Stimulated activated CD4-positive, alpha-beta T cell treated with anti-CD3 and anti-CD28 coated beads, Interleukin-15, amount 100 ng/mL, for 1 hour (primary cell): Measurements from ENCODE around the gene KIT.
A peak's percentile ranks its signal among the peaks of the same experiment; 100 is the strongest.
"Not testable (repeated sequence)": the region's sequence is repeated elsewhere in the genome, so short reads cannot be mapped to it uniquely, and the experiment has no call there.

Source experiments
- DNase-seq, 2 donors: peaks; one replicate each; pipeline ENCODE4 v3.0.0-alpha.2; 2020; ENCODE audit warnings: low read depth in 1 of 2, low spot score in 1 of 2

Gene KIT

DNA sequence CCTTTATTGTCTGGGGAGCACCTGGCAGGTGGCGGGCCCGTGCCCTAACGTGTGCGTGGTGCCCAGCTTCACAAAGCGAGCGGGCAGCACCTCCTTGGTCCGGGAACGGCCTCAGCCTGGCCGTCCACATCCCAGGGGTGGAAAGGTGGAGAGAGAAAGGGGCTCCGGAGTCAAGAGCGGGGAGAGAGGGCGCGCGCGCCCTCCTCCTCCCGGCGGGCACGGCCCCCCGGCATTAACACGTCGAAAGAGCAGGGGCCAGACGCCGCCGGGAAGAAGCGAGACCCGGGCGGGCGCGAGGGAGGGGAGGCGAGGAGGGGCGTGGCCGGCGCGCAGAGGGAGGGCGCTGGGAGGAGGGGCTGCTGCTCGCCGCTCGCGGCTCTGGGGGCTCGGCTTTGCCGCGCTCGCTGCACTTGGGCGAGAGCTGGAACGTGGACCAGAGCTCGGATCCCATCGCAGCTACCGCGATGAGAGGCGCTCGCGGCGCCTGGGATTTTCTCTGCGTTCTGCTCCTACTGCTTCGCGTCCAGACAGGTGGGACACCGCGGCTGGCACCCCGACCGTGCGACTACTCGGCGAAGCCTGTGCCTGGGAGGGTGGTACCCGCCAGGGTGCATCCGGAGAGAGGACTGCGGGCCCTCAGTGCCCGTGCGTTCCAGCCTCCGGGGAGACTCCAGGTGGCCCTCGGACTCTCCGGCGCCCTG is at the start of gene KIT:
KIT (plus strand) TSS at position 407 of the 701 bp plus-strand sequence; CDS start at position 465, 58 bp downstream.
- DNase-seq, result peak in 1 of 2 donors; percentile 6

DNA sequence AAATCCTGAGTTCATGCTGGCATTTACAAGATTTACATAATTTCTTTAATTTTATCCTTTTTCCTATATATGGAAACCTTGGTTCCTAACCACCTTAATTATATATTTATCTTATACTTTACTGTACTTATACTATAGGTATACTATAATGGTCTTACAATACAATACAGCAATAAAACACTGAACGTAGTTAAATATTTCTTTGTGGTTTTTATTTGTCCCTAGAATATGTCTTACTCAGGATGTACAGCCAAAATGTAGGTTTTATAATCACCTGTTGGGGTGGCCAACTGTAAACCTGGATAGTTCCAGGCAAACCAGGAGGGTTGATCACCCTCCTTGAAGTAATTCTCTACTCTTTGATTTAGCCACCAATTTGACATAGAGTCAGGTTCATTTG is 48.4 kb upstream of the KIT start:
- DNase-seq, result no peak

DNA sequence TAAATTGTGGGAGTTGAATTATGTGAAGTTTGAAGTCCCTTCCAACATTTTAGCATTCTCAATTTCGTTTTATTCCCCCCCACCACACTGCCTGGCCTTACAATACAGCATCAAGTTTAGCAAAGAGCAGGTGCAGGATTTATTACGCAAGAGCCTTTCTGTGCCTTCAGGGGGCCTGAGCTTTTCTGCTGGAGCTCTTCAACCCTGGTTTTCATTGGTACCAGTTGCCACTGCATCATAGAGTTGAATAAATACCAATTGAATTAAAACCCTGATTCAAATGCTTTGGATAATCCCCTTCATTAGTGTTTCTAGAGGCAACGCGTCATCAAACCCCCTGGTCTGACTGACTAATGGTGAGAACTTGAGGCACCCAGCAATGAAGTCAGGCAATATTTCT is 43.6 kb upstream of the KIT start:
- no peak for DNase-seq

GRCh38 chr4:54620773-54621172 is 37.0 kb upstream of the KIT start:
- DNase-seq, result no peak

- no peak for DNase-seq
Measured at GRCh38 chr4:54625391-54625790, 32.4 kb upstream of the KIT start.

- no peak for DNase-seq
Measured at GRCh38 chr4:54626113-54626512, 31.6 kb upstream of the KIT start.

GRCh38 chr4:54632537-54632936 is 25.2 kb upstream of the KIT start:
- DNase-seq, result no peak

DNA sequence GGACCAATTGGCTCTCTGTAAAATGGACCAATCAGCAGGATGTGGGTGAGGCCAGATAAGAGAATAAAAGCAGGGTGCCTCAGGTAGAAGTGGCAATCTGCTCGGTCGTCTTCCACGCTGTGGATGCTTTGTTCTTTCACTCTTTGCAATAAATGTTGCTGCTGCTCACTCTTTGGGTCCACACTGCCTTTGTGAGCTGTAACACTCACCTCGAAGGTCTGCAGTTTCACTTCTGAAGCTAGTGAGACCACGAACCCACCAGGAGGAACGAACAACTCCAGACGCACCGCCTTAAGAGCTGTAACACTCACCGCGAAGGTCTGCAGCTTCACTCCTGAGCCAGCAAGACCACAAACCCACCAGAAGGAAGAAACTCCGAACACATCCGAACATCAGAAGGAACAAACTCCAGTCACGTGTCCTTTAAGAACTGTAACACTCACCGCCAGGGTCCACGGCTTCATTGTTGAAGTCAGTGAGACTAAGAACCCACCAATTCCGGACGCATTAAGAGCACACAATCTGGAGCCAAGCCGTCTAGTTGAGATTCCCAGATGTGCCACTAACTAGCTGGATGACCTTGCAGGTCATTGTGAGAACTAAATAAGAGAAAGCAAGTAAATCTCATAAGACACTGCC is 24.5 kb upstream of the KIT start:
- not testable (repeated sequence) for DNase-seq

- no peak for DNase-seq
Measured at GRCh38 chr4:54635318-54635717, 22.4 kb upstream of the KIT start.

GRCh38 chr4:54637325-54637724 is 20.4 kb upstream of the KIT start:
- DNase-seq, result no peak

DNA sequence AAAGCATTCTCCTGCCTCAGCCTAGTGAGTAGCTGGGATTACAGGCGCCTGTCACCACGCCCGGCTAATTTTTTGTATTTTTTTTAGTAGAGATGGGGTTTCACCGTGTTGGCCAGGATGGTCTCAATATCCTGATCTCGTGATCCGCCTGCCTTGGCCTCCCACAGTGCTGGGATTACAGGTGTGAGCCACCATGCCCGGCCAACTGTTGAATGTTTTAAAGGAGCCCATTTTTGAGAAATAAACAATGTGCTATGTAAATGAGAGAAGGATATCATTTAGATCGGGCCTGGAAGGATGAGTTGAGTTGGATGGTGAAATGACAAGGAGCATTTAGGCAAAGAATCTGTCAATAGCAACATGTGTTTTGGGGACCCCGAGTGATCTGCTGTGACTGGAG is 16.7 kb upstream of the KIT start:
- DNase-seq, result not testable (repeated sequence)

- no peak for DNase-seq
Measured at GRCh38 chr4:54643172-54643571, 14.6 kb upstream of the KIT start.

- no peak for DNase-seq
Measured at GRCh38 chr4:54643958-54644751, 13.6 kb upstream of the KIT start.

- no peak for DNase-seq
Measured at GRCh38 chr4:54645830-54646229, 11.9 kb upstream of the KIT start.

DNA sequence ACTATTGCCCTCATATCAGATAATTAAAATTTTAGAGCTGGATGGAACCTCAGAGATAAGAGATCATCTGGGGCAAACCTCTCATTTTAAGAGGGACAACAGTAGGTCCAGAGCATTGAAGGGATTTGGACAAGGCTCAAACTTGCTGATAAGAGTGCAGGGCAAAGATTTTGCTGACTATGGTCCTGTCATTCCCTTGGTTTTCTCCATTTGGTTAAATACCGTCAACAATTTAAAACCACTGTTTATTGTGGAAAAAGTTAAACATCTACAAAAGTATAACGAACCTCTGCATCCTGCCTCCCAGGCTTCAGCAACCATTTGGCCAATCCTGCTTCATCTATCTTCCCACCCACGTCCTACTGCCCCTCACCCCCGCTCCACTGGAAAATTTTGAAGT is 10.7 kb upstream of the KIT start:
- no peak for DNase-seq

DNA sequence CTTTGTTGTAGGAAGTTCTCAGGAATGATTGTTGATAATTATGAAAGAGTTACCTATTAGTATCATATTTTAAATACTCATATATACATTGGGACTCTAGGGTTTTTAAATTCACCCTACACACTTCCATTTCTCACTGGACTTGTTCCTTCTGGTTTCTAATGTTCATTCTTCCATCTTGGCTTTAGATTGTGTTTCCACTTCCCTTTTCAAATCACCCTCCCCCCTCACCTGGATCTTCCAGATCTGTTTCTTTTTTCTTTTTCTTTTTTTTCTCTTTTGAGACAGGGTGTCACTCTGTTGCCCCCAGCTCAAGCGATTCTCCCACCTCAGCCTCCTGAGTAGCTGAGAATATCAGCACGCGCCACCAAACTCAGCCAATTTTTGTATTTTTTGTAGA is 6.7 kb upstream of the KIT start:
- no peak for DNase-seq

GRCh38 chr4:54654753-54655152 is 3.0 kb upstream of the KIT start:
- DNase-seq, result no peak

DNA sequence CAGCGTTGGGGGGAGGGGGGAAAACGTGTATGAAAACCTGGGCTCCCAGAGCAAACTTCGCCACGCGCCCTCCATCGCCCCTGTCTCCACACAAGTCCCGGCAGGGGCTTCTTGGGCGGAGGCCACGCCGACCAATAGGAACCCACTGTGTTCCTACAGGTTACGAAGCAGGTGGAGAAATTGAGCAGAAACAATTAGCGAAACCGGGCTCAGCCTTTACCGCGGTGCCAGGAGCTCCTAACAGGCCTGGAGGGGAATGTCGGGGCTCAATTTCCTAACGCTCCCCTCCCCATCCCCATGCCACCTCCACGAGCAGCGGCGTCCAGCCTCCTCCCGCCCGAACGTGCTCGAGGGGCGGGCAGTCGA is 589 bp upstream of the KIT start:
- DNase-seq, result no peak

GRCh38 chr4:54658252-54659093 is 716 bp downstream of the KIT start:
- DNase-seq, result no peak

DNA sequence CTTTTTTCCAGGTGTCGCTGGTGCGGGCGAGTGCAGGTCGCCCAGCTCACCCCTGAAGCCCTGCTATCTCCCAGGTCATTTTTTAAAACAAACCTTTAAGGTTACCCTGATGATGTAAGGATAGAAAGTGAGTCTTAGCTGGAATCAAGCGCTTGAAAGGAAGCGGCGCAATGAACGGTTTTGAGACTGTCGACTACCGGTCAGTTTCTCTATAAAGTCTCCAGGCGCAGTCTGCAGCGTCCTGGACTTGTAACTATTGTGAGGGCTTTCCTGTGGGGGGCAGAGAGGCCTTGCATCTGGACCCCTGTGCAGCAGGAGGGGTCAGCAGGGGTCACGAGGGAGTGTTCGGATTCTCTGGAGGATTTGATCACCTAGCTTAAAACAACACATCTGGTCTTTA is 1.6 kb downstream of the KIT start:
- DNase-seq, result no peak

- no peak for DNase-seq
Measured at GRCh38 chr4:54659749-54660535, 2.2 kb downstream of the KIT start.
